Measurements from ENCODE around the gene OGFOD1.

Gene OGFOD1

GRCh38 chr16:56438038-56438437 is 13.3 kb upstream of the OGFOD1 start:
- Histone ChIP-seq H3K36me3 (ENCODE audit: low read depth) (peaks cover 83% of the 10 kb centered on the region), H3K27ac (ENCODE audit: poor library complexity, severe bottlenecking) (no peak overlapping the region), H3K9me3 (ENCODE audit: severe bottlenecking) (no peaks in the 10 kb centered on the region), H3K4me3 (ENCODE audit: severe bottlenecking) (no peak overlapping the region), H3K4me1 (ENCODE audit: insufficient read depth, poor library complexity, severe bottlenecking) (no peaks in the 10 kb centered on the region), H3K27me3 (ENCODE audit: insufficient read depth, poor library complexity, severe bottlenecking) (no peaks in the 10 kb centered on the region)
- no peak for ATAC-seq (ENCODE audit: low read depth)
- no peak for TF ChIP-seq CTCF (IDR thresholded peaks at IDR 0.05; ENCODE audit: poor library complexity, severe bottlenecking)
- no peak for DNase-seq (ENCODE audit: low spot score)

- no peak for TF ChIP-seq CTCF (IDR thresholded peaks at IDR 0.05; ENCODE audit: poor library complexity, severe bottlenecking)
- no peak for DNase-seq (ENCODE audit: low spot score)
- H3K27ac ChIP-seq (ENCODE audit: poor library complexity, severe bottlenecking), result no peak overlapping the region
- no peaks in the 10 kb centered on the region for H3K27me3 ChIP-seq (ENCODE audit: insufficient read depth, poor library complexity, severe bottlenecking)
- no peak overlapping the region for H3K4me3 ChIP-seq (ENCODE audit: severe bottlenecking)
- H3K36me3 ChIP-seq (ENCODE audit: low read depth), result peaks cover 55% of the 10 kb centered on the region
- peaks cover 26% of the 10 kb centered on the region for H3K4me1 ChIP-seq (ENCODE audit: insufficient read depth, poor library complexity, severe bottlenecking)
- ATAC-seq (ENCODE audit: low read depth), result no peak
- no peaks in the 10 kb centered on the region for H3K9me3 ChIP-seq (ENCODE audit: severe bottlenecking)
Observed at GRCh38 chr16:56447286-56447685, 4.1 kb upstream of the OGFOD1 start.

- H3K4me1 ChIP-seq (ENCODE audit: insufficient read depth, poor library complexity, severe bottlenecking), result peaks cover 26% of the 10 kb centered on the region
- H3K36me3 ChIP-seq (ENCODE audit: low read depth), result peaks cover 50% of the 10 kb centered on the region
- H3K27ac ChIP-seq (ENCODE audit: poor library complexity, severe bottlenecking), result no peak overlapping the region
- no peak overlapping the region for H3K4me3 ChIP-seq (ENCODE audit: severe bottlenecking)
- no peak for ATAC-seq (ENCODE audit: low read depth)
- no peaks in the 10 kb centered on the region for H3K27me3 ChIP-seq (ENCODE audit: insufficient read depth, poor library complexity, severe bottlenecking)
- no peak for TF ChIP-seq CTCF (IDR thresholded peaks at IDR 0.05; ENCODE audit: poor library complexity, severe bottlenecking)
- no peaks in the 10 kb centered on the region for H3K9me3 ChIP-seq (ENCODE audit: severe bottlenecking)
- DNase-seq (ENCODE audit: low spot score), result no peak
Observed at GRCh38 chr16:56448005-56448404, 3.3 kb upstream of the OGFOD1 start.

GRCh38 chr16:56450275-56450985 is 924 bp upstream of the OGFOD1 start:
- no peak for DNase-seq (ENCODE audit: low spot score)
- peak; percentile 26; the same call in 1 of the 3 replicates for ATAC-seq (ENCODE audit: low read depth)
- no peak for TF ChIP-seq CTCF (IDR thresholded peaks at IDR 0.05; ENCODE audit: poor library complexity, severe bottlenecking)

More at GRCh38 chr16:56450275-56450985, 924 bp upstream of the OGFOD1 start:
- peak overlapping the region; percentile 43 for H3K27ac ChIP-seq (ENCODE audit: poor library complexity, severe bottlenecking)
- peaks cover 51% of the 10 kb centered on the region for H3K36me3 ChIP-seq (ENCODE audit: low read depth)
- H3K4me1 ChIP-seq (ENCODE audit: insufficient read depth, poor library complexity, severe bottlenecking), result peaks cover 19% of the 10 kb centered on the region
- peak overlapping the region; percentile 86 for H3K4me3 ChIP-seq (ENCODE audit: severe bottlenecking)
- H3K9me3 ChIP-seq (ENCODE audit: severe bottlenecking), result no peaks in the 10 kb centered on the region
- no peaks in the 10 kb centered on the region for H3K27me3 ChIP-seq (ENCODE audit: insufficient read depth, poor library complexity, severe bottlenecking)
